ENCODE data around the gene SRGAP2C. TPM values are rescaled to one million over a fixed set of nuclear protein-coding genes. Genes with fewer than 3 reads are reported as not detected.
"Not testable (repeated sequence)": the region's sequence is repeated elsewhere in the genome, so short reads cannot be mapped to it uniquely, and the experiment has no call there.

The SRGAP2C gene
- total and polyA plus RNA-seq, 9 donors = 6.4 to 37.5 (median 22.1) TPM

- H3K4me3 ChIP-seq; H3K9me3 ChIP-seq; H3K36me3 ChIP-seq; H3K27ac ChIP-seq; H3K27me3 ChIP-seq; H3K4me1 ChIP-seq (ENCODE audit: insufficient read depth); DNase-seq; intact Hi-C loops (cut with DNase I): not testable (repeated sequence)
- WGBS, 3 donors = 100% methylated on average over 2 of the region's 2 CpGs; no CpG with 5 or more reads in 2 of the 3 donors
These were observed 7.7 kb downstream of the SRGAP2C start for GRCh38 chr1:121192512-121192911.

GRCh38 chr1:121197095-121197882 is 12.5 kb downstream of the SRGAP2C start:
- H3K36me3 ChIP-seq; H3K4me1 ChIP-seq (ENCODE audit: insufficient read depth); DNase-seq; intact Hi-C loops (cut with DNase I); H3K9me3 ChIP-seq; H3K4me3 ChIP-seq; H3K27me3 ChIP-seq; H3K27ac ChIP-seq: not testable (repeated sequence)
- WGBS, 3 donors = 81 to 95% (median 94%) methylated on average over 3 of the region's 7 CpGs

- H3K4me3 ChIP-seq; H3K27ac ChIP-seq; H3K36me3 ChIP-seq; H3K4me1 ChIP-seq (ENCODE audit: insufficient read depth); intact Hi-C loops (cut with DNase I); H3K9me3 ChIP-seq; DNase-seq; H3K27me3 ChIP-seq: not testable (repeated sequence)
- 100% methylated on average over 1 of the region's 3 CpGs for WGBS, 3 donors
These were observed 15.0 kb downstream of the SRGAP2C start for GRCh38 chr1:121199763-121200162.

GRCh38 chr1:121200232-121200631 is 15.5 kb downstream of the SRGAP2C start:
- H3K9me3 ChIP-seq; H3K4me1 ChIP-seq (ENCODE audit: insufficient read depth); H3K27me3 ChIP-seq; DNase-seq; H3K4me3 ChIP-seq; H3K27ac ChIP-seq; H3K36me3 ChIP-seq; intact Hi-C loops (cut with DNase I): not testable (repeated sequence)
- WGBS, 3 donors = no CpG with 5 or more reads among the region's 1 CpG

GRCh38 chr1:121200985-121201981 is 16.5 kb downstream of the SRGAP2C start:
- H3K27ac ChIP-seq; H3K4me3 ChIP-seq; intact Hi-C loops (cut with DNase I); H3K9me3 ChIP-seq; H3K36me3 ChIP-seq; H3K4me1 ChIP-seq (ENCODE audit: insufficient read depth); DNase-seq; H3K27me3 ChIP-seq: not testable (repeated sequence)
- 36 to 55% (median 51%) methylated on average over 9 of the region's 13 CpGs for WGBS, 3 donors

- H3K36me3 ChIP-seq; intact Hi-C loops (cut with DNase I); H3K27me3 ChIP-seq; DNase-seq; H3K4me1 ChIP-seq (ENCODE audit: insufficient read depth); H3K27ac ChIP-seq; H3K9me3 ChIP-seq; H3K4me3 ChIP-seq: not testable (repeated sequence)
- WGBS, 3 donors = 92 to 100% (median 98%) methylated on average over 2 to 3 of the region's 3 CpGs
These were observed 18.2 kb downstream of the SRGAP2C start for GRCh38 chr1:121202986-121203385.

GRCh38 chr1:121205786-121206711 is 21.3 kb downstream of the SRGAP2C start:
- H3K4me1 ChIP-seq (ENCODE audit: insufficient read depth); DNase-seq; H3K36me3 ChIP-seq; H3K9me3 ChIP-seq; H3K4me3 ChIP-seq; intact Hi-C loops (cut with DNase I); H3K27me3 ChIP-seq; H3K27ac ChIP-seq: not testable (repeated sequence)
- WGBS, 3 donors = 55 to 79% (median 58%) methylated on average over 1 of the region's 8 CpGs

GRCh38 chr1:121207328-121207727 is 22.6 kb downstream of the SRGAP2C start:
- H3K4me1 ChIP-seq (ENCODE audit: insufficient read depth); H3K27me3 ChIP-seq; H3K9me3 ChIP-seq; intact Hi-C loops (cut with DNase I); DNase-seq; H3K36me3 ChIP-seq; H3K4me3 ChIP-seq; H3K27ac ChIP-seq: not testable (repeated sequence)
- WGBS, 3 donors = 50 to 100% (median 72%) methylated on average over 1 to 2 of the region's 2 CpGs

GRCh38 chr1:121208375-121208774 is 23.6 kb downstream of the SRGAP2C start:
- intact Hi-C loops (cut with DNase I) = not testable (repeated sequence)

GRCh38 chr1:121210778-121211177 is 26.0 kb downstream of the SRGAP2C start:
- DNase-seq = not testable (repeated sequence)
- 92 to 100% methylated on average over 1 to 2 of the region's 2 CpGs; no CpG with 5 or more reads in 1 of the 3 donors for WGBS, 3 donors

More at GRCh38 chr1:121208375-121208774, 23.6 kb downstream of the SRGAP2C start:
- H3K27ac ChIP-seq; H3K27me3 ChIP-seq; H3K9me3 ChIP-seq; DNase-seq; H3K36me3 ChIP-seq; H3K4me1 ChIP-seq (ENCODE audit: insufficient read depth); H3K4me3 ChIP-seq: not testable (repeated sequence)
- 79 to 90% (median 83%) methylated on average over 4 to 5 of the region's 6 CpGs for WGBS, 3 donors

GRCh38 chr1:121213491-121213890 is 28.7 kb downstream of the SRGAP2C start:
- WGBS, 3 donors = 0 to 29% methylated on average over 2 to 3 of the region's 9 CpGs; no CpG with 5 or more reads in 1 of the 3 donors
- H3K27ac ChIP-seq; H3K9me3 ChIP-seq; H3K4me1 ChIP-seq (ENCODE audit: insufficient read depth); H3K27me3 ChIP-seq; H3K36me3 ChIP-seq; H3K4me3 ChIP-seq; intact Hi-C loops (cut with DNase I): not testable (repeated sequence)
- DNase-seq = peak in 1 of 5 donors; percentile 32

More at GRCh38 chr1:121210778-121211177, 26.0 kb downstream of the SRGAP2C start:
- H3K27me3 ChIP-seq; intact Hi-C loops (cut with DNase I); H3K36me3 ChIP-seq; H3K4me1 ChIP-seq (ENCODE audit: insufficient read depth); H3K4me3 ChIP-seq; H3K27ac ChIP-seq; H3K9me3 ChIP-seq: not testable (repeated sequence)
